Kidney epithelial cell (primary cell): ENCODE data around the gene MAPK13. TPM values are rescaled to one million over a fixed set of nuclear protein-coding genes. Genes with fewer than 3 reads are reported as not detected.

Experiments
- DNase-seq: peaks from one replicate; pipeline ENCODE4 v3.0.0-alpha.2; 2010; ENCODE audit warnings: low read depth
- H3K27me3 ChIP-seq: 2 replicates; pipeline ENCODE4 v1.6.0; 2011; ENCODE audit warnings: low read length; ENCODE audit not compliant: control insufficient read depth, insufficient read depth
- H3K36me3 ChIP-seq: 2 replicates; pipeline ENCODE4 v1.5.1; 2011; ENCODE audit warnings: low read length; ENCODE audit not compliant: control insufficient read depth, insufficient read depth
- H3K4me3 ChIP-seq: 2 replicates; pipeline ENCODE4 v1.5.1; 2011; ENCODE audit warnings: low read depth, mild to moderate bottlenecking, control low read depth, low read length
- total RNA-seq: library from RNA; depleted of rRNA; stranded (reverse); fragments of >200 nt; gene quantifications from 2 replicates; pipeline ENCODE4 v1.2.3, GENCODE V29; 2015
- TF ChIP-seq, protein P1 (sequence below): IDR thresholded peaks from 2 replicates; pipeline ENCODE4 v1.5.1; 2011; ENCODE audit warnings: mild to moderate bottlenecking, moderate library complexity, low read length, control low read depth, inconsistent platforms; ENCODE audit not compliant: insufficient read depth, poor library complexity, severe bottlenecking

The MAPK13 gene
- total RNA-seq, 1 donor from 2014 or later = 51.3 TPM

DNA sequence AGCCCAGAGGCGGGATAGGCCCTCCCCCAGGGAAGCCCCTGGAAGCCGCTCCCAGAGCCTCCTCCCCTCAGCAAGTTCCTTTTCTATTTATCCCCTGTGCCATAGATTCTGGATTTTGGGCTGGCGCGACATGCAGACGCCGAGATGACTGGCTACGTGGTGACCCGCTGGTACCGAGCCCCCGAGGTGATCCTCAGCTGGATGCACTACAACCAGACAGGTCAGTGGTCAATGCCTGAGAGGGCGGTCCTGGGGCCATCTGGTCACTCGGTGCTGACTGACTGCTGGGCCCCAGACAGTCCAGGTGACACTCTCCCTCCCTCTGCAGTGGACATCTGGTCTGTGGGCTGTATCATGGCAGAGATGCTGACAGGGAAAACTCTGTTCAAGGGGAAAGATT is 6.2 kb downstream of the MAPK13 start:
- H3K27me3 ChIP-seq = no peaks in the 10 kb centered on the region
- TF ChIP-seq, protein P1, sequence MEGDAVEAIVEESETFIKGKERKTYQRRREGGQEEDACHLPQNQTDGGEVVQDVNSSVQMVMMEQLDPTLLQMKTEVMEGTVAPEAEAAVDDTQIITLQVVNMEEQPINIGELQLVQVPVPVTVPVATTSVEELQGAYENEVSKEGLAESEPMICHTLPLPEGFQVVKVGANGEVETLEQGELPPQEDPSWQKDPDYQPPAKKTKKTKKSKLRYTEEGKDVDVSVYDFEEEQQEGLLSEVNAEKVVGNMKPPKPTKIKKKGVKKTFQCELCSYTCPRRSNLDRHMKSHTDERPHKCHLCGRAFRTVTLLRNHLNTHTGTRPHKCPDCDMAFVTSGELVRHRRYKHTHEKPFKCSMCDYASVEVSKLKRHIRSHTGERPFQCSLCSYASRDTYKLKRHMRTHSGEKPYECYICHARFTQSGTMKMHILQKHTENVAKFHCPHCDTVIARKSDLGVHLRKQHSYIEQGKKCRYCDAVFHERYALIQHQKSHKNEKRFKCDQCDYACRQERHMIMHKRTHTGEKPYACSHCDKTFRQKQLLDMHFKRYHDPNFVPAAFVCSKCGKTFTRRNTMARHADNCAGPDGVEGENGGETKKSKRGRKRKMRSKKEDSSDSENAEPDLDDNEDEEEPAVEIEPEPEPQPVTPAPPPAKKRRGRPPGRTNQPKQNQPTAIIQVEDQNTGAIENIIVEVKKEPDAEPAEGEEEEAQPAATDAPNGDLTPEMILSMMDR = no peak
- H3K36me3 ChIP-seq = no peaks in the 10 kb centered on the region
- H3K4me3 ChIP-seq = no peak overlapping the region
- DNase-seq = no peak

DNA sequence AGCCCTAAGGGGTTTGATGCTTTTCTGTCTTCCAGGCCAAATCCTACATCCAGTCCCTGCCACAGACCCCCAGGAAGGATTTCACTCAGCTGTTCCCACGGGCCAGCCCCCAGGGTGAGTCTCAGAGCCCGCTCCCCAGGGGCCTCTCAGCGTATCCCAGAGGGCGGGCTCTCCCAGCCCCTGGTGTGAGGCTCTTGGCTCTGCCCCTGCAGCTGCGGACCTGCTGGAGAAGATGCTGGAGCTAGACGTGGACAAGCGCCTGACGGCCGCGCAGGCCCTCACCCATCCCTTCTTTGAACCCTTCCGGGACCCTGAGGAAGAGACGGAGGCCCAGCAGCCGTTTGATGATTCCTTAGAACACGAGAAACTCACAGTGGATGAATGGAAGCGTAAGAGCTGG is 8.4 kb downstream of the MAPK13 start:
- Histone ChIP-seq H3K36me3 (no peaks in the 10 kb centered on the region), H3K4me3 (no peak overlapping the region), H3K27me3 (no peaks in the 10 kb centered on the region)
- TF ChIP-seq, protein P1 = no peak
- no peak for DNase-seq

DNA sequence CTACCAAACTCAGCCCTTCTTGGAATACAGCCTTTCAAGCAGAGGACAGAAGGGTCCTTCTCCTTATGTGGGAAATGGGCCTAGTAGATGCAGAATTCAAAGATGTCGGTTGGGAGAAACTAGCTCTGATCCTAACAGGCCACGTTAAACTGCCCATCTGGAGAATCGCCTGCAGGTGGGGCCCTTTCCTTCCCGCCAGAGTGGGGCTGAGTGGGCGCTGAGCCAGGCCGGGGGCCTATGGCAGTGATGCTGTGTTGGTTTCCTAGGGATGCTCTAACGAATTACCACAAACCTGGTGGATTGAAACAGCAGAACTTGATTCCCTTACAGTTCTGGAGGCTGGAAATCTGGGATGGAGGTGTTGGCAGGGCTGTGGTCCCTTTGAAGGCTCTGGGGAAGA is 9.1 kb downstream of the MAPK13 start:
- TF ChIP-seq, protein P1 = peak; percentile 25
- DNase-seq = no peak

GRCh38 chr6:36139991-36140710 is 9.8 kb downstream of the MAPK13 start:
- TF ChIP-seq, protein P1 = no peak
- no peak for DNase-seq
- Histone ChIP-seq H3K4me3 (no peak overlapping the region), H3K36me3 (no peaks in the 10 kb centered on the region), H3K27me3 (no peaks in the 10 kb centered on the region)

More for the DNA sequence above, 9.1 kb downstream of the MAPK13 start:
- Histone ChIP-seq H3K27me3 (no peaks in the 10 kb centered on the region), H3K36me3 (no peaks in the 10 kb centered on the region), H3K4me3 (no peak overlapping the region)

- H3K36me3 ChIP-seq = no peaks in the 10 kb centered on the region
- TF ChIP-seq, protein P1 = no peak
- DNase-seq = no peak
- no peaks in the 10 kb centered on the region for H3K27me3 ChIP-seq
- H3K4me3 ChIP-seq = no peak overlapping the region
These were observed 10.8 kb downstream of the MAPK13 start for GRCh38 chr6:36141091-36141490.

GRCh38 chr6:36141961-36142360 is 11.6 kb downstream of the MAPK13 start:
- DNase-seq = no peak
- H3K4me3 ChIP-seq = no peak overlapping the region
- no peaks in the 10 kb centered on the region for H3K36me3 ChIP-seq
- TF ChIP-seq, protein P1 = no peak
- no peaks in the 10 kb centered on the region for H3K27me3 ChIP-seq
